Measurements from ENCODE around the gene GID8. TPM values are rescaled to one million over a fixed set of nuclear protein-coding genes. Genes with fewer than 3 reads are reported as not detected.

Gene GID8
- total and polyA plus RNA-seq, 2 of the 13 experiments (the other 11 are each of a cell fraction or from before 2014, with no cell fraction given), result 39.6 to 59.8 TPM

GRCh38 chr20:62979310-62979709, 41.4 kb downstream of the GID8 start:
- CTCF ChIA-PET (ENCODE audit: low intra/inter-chr PET ratio, low total read pairs), result no interaction called here

DNA sequence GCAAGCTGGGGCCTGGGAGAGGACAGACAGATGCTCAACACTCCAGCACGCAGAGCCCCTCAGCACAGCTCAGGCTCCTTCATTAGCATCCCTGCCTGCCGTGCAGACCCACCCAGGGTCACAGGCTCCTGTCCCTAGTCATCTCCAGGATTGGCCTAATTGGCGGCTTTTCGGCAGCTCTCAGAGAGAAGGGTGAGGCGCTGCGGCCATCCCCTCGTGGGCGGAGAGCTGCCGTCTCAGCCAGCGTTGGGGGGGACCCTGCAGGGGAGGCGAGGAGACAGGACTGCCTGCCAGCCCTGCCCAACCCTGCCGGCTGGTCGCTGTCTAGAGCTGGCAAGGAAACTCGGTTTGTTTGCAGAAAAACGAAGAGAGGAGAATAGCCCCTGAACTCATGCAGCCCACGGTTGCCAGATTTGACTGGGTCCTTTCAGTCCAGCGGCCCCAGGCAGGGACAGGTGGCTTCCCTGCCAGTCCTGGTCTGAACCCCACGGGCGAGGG, 42.0 kb downstream of the GID8 start:
- H3K79me2 ChIP-seq (ENCODE audit: insufficient read depth, low read length), result no peaks in the 10 kb centered on the region
- POLR2A ChIA-PET, result interaction anchor here (1.0 to 2.0 kb wide), 3 partner anchors 9 to 27 kb away, joined by 3 to 7 read pairs (median 5); partner anchors contain the start of gene SLC17A9
- BruUV-seq (replicated peaks), result no TSS peak
- H3K27ac ChIP-seq (ENCODE audit: extremely low read length, insufficient read depth, low read length), result no peak overlapping the region
- H3K36me3 ChIP-seq (replicated peaks in 1 of 2; ENCODE audit: control insufficient read depth in 1 of 2, insufficient read depth in 2 of 2, low read length in 2 of 2), result no peaks in the 10 kb centered on the region
- H3K9me3 ChIP-seq (ENCODE audit: low read length), result no peaks in the 10 kb centered on the region
- no peak overlapping the region for H3K4me2 ChIP-seq (ENCODE audit: low read depth, low read length)
- 6% methylated on average over 17 of the region's 19 CpGs for WGBS (ENCODE audit: low lambda C conversion rate)
- H3K4me3 ChIP-seq (replicated peaks in 1 of 3; ENCODE audit: insufficient read depth in 1 of 3, low read depth in 2 of 3, low read length in 3 of 3), result no peak overlapping the region
- CTCF ChIA-PET (ENCODE audit: low intra/inter-chr PET ratio, low total read pairs), result no interaction called here
- peaks cover 64 to 98% of the 10 kb centered on the region in 2 experiments for H3K27me3 ChIP-seq (ENCODE audit: control insufficient read depth in 1 of 2, insufficient read depth in 2 of 2, low read length in 2 of 2)
- no peak overlapping the region for H2AFZ ChIP-seq (ENCODE audit: low read length)
- H3K9ac ChIP-seq (ENCODE audit: insufficient read depth, low read depth, low read length), result no peak overlapping the region
- peak; percentile 5; the same call in 1 of the 3 replicates for ATAC-seq
- H4K20me1 ChIP-seq (ENCODE audit: insufficient read depth, low read length), result no peaks in the 10 kb centered on the region; the same call in 1 of the 2 replicates
- H3K4me1 ChIP-seq (ENCODE audit: insufficient read depth, low read length), result no peaks in the 10 kb centered on the region
- intact Hi-C loops (cut with micrococcal nuclease; ENCODE audit: unreplicated experiment), result no loop called here
- no peak for DNase-seq (ENCODE audit: low spot score)
- no peak for FAIRE-seq
- in situ Hi-C loops (cut with HindIII; ENCODE audit: extremely low pct_ligation_motif_present, low pct_unique_long_range_greater_than_20kb), result no loop called here
- TF ChIP-seq EED (CRISPR knock-in tag; IDR thresholded peaks at IDR 0.05), result 0 out of 2 replicates have a peak, but pooled peaks have one; percentile 27
- peak; percentile 93 for TF ChIP-seq EZH2 (conservative IDR thresholded peaks at IDR 0.05; ENCODE audit: low read depth, low read length)
- TF ChIP-seq THAP9 (CRISPR knock-in tag; IDR thresholded peaks at IDR 0.05; ENCODE audit: borderline replicate concordance), result 0 out of 2 replicates have a peak, but pooled peaks have one; percentile 28
- TF ChIP-seq ELF1 (CRISPR knock-in tag; IDR thresholded peaks at IDR 0.05), result no peak
- TF ChIP-seq RBFOX2 (IDR thresholded peaks at IDR 0.05; ENCODE audit: low read depth, low read length), result no peak
- TF ChIP-seq, protein P1, sequence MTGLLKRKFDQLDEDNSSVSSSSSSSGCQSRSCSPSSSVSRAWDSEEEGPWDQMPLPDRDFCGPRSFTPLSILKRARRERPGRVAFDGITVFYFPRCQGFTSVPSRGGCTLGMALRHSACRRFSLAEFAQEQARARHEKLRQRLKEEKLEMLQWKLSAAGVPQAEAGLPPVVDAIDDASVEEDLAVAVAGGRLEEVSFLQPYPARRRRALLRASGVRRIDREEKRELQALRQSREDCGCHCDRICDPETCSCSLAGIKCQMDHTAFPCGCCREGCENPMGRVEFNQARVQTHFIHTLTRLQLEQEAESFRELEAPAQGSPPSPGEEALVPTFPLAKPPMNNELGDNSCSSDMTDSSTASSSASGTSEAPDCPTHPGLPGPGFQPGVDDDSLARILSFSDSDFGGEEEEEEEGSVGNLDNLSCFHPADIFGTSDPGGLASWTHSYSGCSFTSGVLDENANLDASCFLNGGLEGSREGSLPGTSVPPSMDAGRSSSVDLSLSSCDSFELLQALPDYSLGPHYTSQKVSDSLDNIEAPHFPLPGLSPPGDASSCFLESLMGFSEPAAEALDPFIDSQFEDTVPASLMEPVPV (CRISPR knock-in tag; IDR thresholded peaks at IDR 0.05), result 0 out of 2 replicates have a peak, but pooled peaks have one; percentile 11

More at GRCh38 chr20:62979310-62979709, 41.4 kb downstream of the GID8 start:
- no peak overlapping the region for H3K27ac ChIP-seq (ENCODE audit: extremely low read length, insufficient read depth, low read length)
- in situ Hi-C loops (cut with HindIII; ENCODE audit: extremely low pct_ligation_motif_present, low pct_unique_long_range_greater_than_20kb), result no loop called here
- 27% methylated on average over 14 of the region's 14 CpGs for WGBS (ENCODE audit: low lambda C conversion rate)
- ATAC-seq (peak; percentile 18), DNase-seq (ENCODE audit: low spot score) (no peak), FAIRE-seq (peak; percentile 32)
- no peaks in the 10 kb centered on the region; the same call in 1 of the 2 replicates for H4K20me1 ChIP-seq (ENCODE audit: insufficient read depth, low read length)
- no peaks in the 10 kb centered on the region for H3K9me3 ChIP-seq (ENCODE audit: low read length)
- no peak overlapping the region for H3K9ac ChIP-seq (ENCODE audit: insufficient read depth, low read depth, low read length)
- no peak overlapping the region for H2AFZ ChIP-seq (ENCODE audit: low read length)
- no peaks in the 10 kb centered on the region for H3K79me2 ChIP-seq (ENCODE audit: insufficient read depth, low read length)
- H3K4me3 ChIP-seq (replicated peaks in 1 of 3; ENCODE audit: insufficient read depth in 1 of 3, low read depth in 2 of 3, low read length in 3 of 3), result no peak overlapping the region
- TF ChIP-seq ZNF274 (CRISPR knock-in tag; IDR thresholded peaks at IDR 0.05) (0 out of 2 replicates have a peak, but pooled peaks have one; percentile 24), RBM39 (IDR thresholded peaks at IDR 0.05; ENCODE audit: low read depth, low read length, poor library complexity, severe bottlenecking) (peak; percentile 48), FOXM1 (CRISPR knock-in tag; IDR thresholded peaks at IDR 0.05) (no peak), ZNF776 (CRISPR knock-in tag; IDR thresholded peaks at IDR 0.05) (0 out of 2 replicates have a peak, but pooled peaks have one; percentile 49), ZNF331 (CRISPR knock-in tag; IDR thresholded peaks at IDR 0.05) (no peak)
- TF ChIP-seq, protein P2, sequence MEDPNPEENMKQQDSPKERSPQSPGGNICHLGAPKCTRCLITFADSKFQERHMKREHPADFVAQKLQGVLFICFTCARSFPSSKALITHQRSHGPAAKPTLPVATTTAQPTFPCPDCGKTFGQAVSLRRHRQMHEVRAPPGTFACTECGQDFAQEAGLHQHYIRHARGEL (CRISPR knock-in tag; IDR thresholded peaks at IDR 0.05), result peak; percentile 98
- H3K27me3 ChIP-seq (ENCODE audit: control insufficient read depth in 1 of 2, insufficient read depth in 2 of 2, low read length in 2 of 2), result peaks cover 62 to 98% of the 10 kb centered on the region in 2 experiments
- no peak overlapping the region for H3K4me2 ChIP-seq (ENCODE audit: low read depth, low read length)
- POLR2A ChIA-PET, result interaction anchor here (0.7 to 2.0 kb wide), 5 partner anchors 9 to 26 kb away, joined by 3 to 7 read pairs (median 4); partner anchors contain the start of gene SLC17A9
- no TSS peak for BruUV-seq (replicated peaks)
- intact Hi-C loops (cut with micrococcal nuclease; ENCODE audit: unreplicated experiment), result no loop called here
- H3K36me3 ChIP-seq (replicated peaks in 1 of 2; ENCODE audit: control insufficient read depth in 1 of 2, insufficient read depth in 2 of 2, low read length in 2 of 2), result no peaks in the 10 kb centered on the region
- no peaks in the 10 kb centered on the region for H3K4me1 ChIP-seq (ENCODE audit: insufficient read depth, low read length)
